WTC11 (cell line): Measurements from ENCODE around the gene GSX2. TPM values are rescaled to one million over a fixed set of nuclear protein-coding genes. Genes with fewer than 3 reads are reported as not detected.

Experiments
- ATAC-seq: fragments of 200-7000 bp; cut with Tn5 transposase; 2 replicates; pipeline ENCODE4 v1.10.0; 2021; ENCODE audit warnings: mild to moderate bottlenecking, moderate library complexity
- CTCF ChIA-PET: fragments of 300-600 bp; sonication (Branson Sonifier 250); formaldehyde crosslinking; loops from one replicate; lab custom pipeline; 2021; ENCODE audit warnings: antibody characterized with exemption; lab: Charles Lee
- POLR2A ChIA-PET: fragments of 350-600 bp; sonication (Branson Sonifier 250); formaldehyde crosslinking; loops from one replicate; lab custom pipeline; 2021; ENCODE audit warnings: antibody characterized with exemption; lab: Charles Lee
- DNase-seq: peaks from one replicate; pipeline ENCODE4 v3.0.0; 2021; ENCODE audit warnings: low spot score
- H3K27ac Mint-ChIP-seq: 2 replicates; pipeline ENCODE4 v1.8.0; 2021; ENCODE audit warnings: mixed read lengths
- H3K27me3 Mint-ChIP-seq: 2 replicates; pipeline ENCODE4 v1.8.0; 2021; ENCODE audit warnings: low read depth, mild to moderate bottlenecking, moderate library complexity, mixed read lengths
- H3K36me3 Mint-ChIP-seq: 2 replicates; pipeline ENCODE4 v1.8.0; 2021; ENCODE audit warnings: mixed read lengths
- H3K4me1 Mint-ChIP-seq: 2 replicates; pipeline ENCODE4 v1.8.0; 2022; ENCODE audit warnings: mixed read lengths
- H3K4me3 Mint-ChIP-seq: 2 replicates; pipeline ENCODE4 v1.8.0; 2021; ENCODE audit warnings: mild to moderate bottlenecking, moderate library complexity, mixed read lengths
- H3K9me3 Mint-ChIP-seq: 2 replicates; pipeline ENCODE4 v1.8.0; 2021; ENCODE audit warnings: mixed read lengths
- ATF1 ChIP-seq: sonication (generic); formaldehyde crosslinking; IDR thresholded peaks from 2 replicates; pipeline ENCODE4 v1.8.1; 2023; ENCODE audit warnings: mild to moderate bottlenecking, moderate library complexity, missing genetic modification reagents
- CBFB ChIP-seq: sonication (generic); formaldehyde crosslinking; IDR thresholded peaks from 2 replicates; pipeline ENCODE4 v1.8.1; 2022; ENCODE audit warnings: mild to moderate bottlenecking, low read depth, missing genetic modification reagents
- ETV6 ChIP-seq: sonication (generic); formaldehyde crosslinking; IDR thresholded peaks from 2 replicates; pipeline ENCODE4 v1.8.1; 2022; ENCODE audit warnings: mild to moderate bottlenecking, missing genetic modification reagents
- FOXP1 ChIP-seq: sonication (generic); formaldehyde crosslinking; IDR thresholded peaks from 2 replicates; pipeline ENCODE4 v1.8.0; 2022; ENCODE audit warnings: missing genetic modification reagents, mild to moderate bottlenecking, moderate library complexity, borderline replicate concordance
- IRF2 ChIP-seq: sonication (generic); formaldehyde crosslinking; IDR thresholded peaks from 2 replicates; pipeline ENCODE4 v1.8.0; 2022; ENCODE audit warnings: low read depth, missing genetic modification reagents, borderline replicate concordance
- NFATC4 ChIP-seq: fragments of 250-450 bp; sonication (Bioruptor Pico); IDR thresholded peaks from 2 replicates; pipeline ENCODE4 v1.9.0; 2021; ENCODE audit warnings: mild to moderate bottlenecking
- NFYB ChIP-seq: sonication (generic); formaldehyde crosslinking; conservative IDR thresholded peaks from 2 replicates; pipeline ENCODE4 v1.8.0; 2022; ENCODE audit warnings: low read depth, missing genetic modification reagents
- SMAD3 ChIP-seq: sonication (generic); formaldehyde crosslinking; IDR thresholded peaks from 2 replicates; pipeline ENCODE4 v1.8.0; 2022; ENCODE audit warnings: missing genetic modification reagents, mild to moderate bottlenecking, borderline replicate concordance
- SOX15 ChIP-seq: fragments of 250-450 bp; sonication (Bioruptor Pico); IDR thresholded peaks from 2 replicates; pipeline ENCODE4 v1.9.0; 2021; ENCODE audit warnings: mild to moderate bottlenecking
- TCF7 ChIP-seq: sonication (generic); formaldehyde crosslinking; IDR thresholded peaks from 2 replicates; pipeline ENCODE4 v1.8.0; 2022; ENCODE audit warnings: mild to moderate bottlenecking, low read depth, missing genetic modification reagents, moderate library complexity
- TP53 ChIP-seq: sonication (generic); formaldehyde crosslinking; IDR thresholded peaks from 2 replicates; pipeline ENCODE4 v1.8.1; 2023; ENCODE audit warnings: mild to moderate bottlenecking, missing genetic modification reagents
- ZBTB21 ChIP-seq: sonication (generic); formaldehyde crosslinking; IDR thresholded peaks from 2 replicates; pipeline ENCODE4 v1.8.1; 2023; ENCODE audit warnings: mild to moderate bottlenecking, missing genetic modification reagents, borderline replicate concordance
- ZNF219 ChIP-seq: sonication (generic); formaldehyde crosslinking; IDR thresholded peaks from 2 replicates; pipeline ENCODE4 v1.8.0; 2023; ENCODE audit warnings: missing genetic modification reagents, mild to moderate bottlenecking, borderline replicate concordance
- ZNF232 ChIP-seq: sonication (generic); formaldehyde crosslinking; IDR thresholded peaks from 2 replicates; pipeline ENCODE4 v1.8.0; 2022; ENCODE audit warnings: mild to moderate bottlenecking, missing genetic modification reagents
- total RNA-seq: library from RNA; stranded (reverse); gene quantifications from 3 replicates; pipeline ENCODE4 v1.2.3, GENCODE V29; 2021
- TF ChIP-seq, protein P1 (sequence below): sonication (generic); formaldehyde crosslinking; IDR thresholded peaks from 2 replicates; pipeline ENCODE4 v1.8.1; 2023; ENCODE audit warnings: mild to moderate bottlenecking, missing genetic modification reagents
- TF ChIP-seq, protein P2 (sequence below): sonication (generic); formaldehyde crosslinking; IDR thresholded peaks from 2 replicates; pipeline ENCODE4 v1.8.1; 2023; ENCODE audit warnings: mild to moderate bottlenecking, missing genetic modification reagents, borderline replicate concordance
- TF ChIP-seq, protein P3 (sequence below): fragments of 250-450 bp; sonication (Bioruptor Pico); IDR thresholded peaks from 2 replicates; pipeline ENCODE4 v1.9.0; 2021; ENCODE audit warnings: mild to moderate bottlenecking, borderline replicate concordance

GSX2 gene
- total RNA-seq, 1 experiment from 2014 or later, result not detected

DNA sequence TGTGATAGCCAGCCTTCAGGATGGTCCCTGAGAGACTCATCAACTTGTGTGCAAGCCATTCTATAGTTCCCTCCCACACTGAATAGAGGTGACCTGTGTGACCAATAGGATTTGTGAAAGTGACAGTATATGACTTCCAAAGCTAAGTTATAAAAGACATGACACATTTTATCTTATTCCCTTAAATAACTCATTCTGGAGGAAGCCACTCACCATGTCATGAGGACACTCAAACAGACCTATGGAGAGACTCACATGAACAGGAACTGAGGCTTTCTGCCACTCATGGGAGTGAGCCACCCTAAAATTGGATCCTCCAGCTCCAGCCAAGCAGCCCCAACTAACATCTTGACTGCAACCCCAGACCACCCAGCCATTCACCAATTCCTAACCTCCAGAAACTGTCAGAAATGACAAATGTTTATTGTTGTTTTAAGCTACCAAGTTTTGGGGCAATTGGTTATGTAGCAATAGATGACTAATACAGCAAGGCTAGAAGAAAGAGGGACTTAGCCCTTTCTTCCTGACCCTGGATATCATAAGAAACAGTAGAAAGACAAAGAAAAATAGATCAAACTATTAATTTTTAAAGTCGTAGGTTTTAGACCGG, 26.6 kb upstream of the GSX2 start:
- CTCF ChIA-PET, result no interaction called here
- Mint-ChIP-seq H3K4me1 (0 out of 2 replicates have a peak, but pooled peaks cover 3% of the 10 kb centered on the region), H3K4me3 (no peak overlapping the region), H3K27me3 (no peaks in the 10 kb centered on the region), H3K36me3 (no peaks in the 10 kb centered on the region), H3K27ac (no peak overlapping the region), H3K9me3 (no peaks in the 10 kb centered on the region)
- DNase-seq, result no peak
- TF ChIP-seq TP53 (CRISPR knock-in tag), result no peak
- TF ChIP-seq SMAD3, result no peak
- TF ChIP-seq ATF1 (CRISPR knock-in tag), result no peak
- no peak for TF ChIP-seq ZBTB21 (CRISPR knock-in tag)
- TF ChIP-seq ETV6 (CRISPR knock-in tag), result no peak
- no peak for TF ChIP-seq NFATC4 (CRISPR knock-in tag)
- no peak for TF ChIP-seq TCF7
- TF ChIP-seq, protein P1, sequence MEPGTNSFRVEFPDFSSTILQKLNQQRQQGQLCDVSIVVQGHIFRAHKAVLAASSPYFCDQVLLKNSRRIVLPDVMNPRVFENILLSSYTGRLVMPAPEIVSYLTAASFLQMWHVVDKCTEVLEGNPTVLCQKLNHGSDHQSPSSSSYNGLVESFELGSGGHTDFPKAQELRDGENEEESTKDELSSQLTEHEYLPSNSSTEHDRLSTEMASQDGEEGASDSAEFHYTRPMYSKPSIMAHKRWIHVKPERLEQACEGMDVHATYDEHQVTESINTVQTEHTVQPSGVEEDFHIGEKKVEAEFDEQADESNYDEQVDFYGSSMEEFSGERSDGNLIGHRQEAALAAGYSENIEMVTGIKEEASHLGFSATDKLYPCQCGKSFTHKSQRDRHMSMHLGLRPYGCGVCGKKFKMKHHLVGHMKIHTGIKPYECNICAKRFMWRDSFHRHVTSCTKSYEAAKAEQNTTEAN (CRISPR knock-in tag), result no peak
- TF ChIP-seq, protein P2, sequence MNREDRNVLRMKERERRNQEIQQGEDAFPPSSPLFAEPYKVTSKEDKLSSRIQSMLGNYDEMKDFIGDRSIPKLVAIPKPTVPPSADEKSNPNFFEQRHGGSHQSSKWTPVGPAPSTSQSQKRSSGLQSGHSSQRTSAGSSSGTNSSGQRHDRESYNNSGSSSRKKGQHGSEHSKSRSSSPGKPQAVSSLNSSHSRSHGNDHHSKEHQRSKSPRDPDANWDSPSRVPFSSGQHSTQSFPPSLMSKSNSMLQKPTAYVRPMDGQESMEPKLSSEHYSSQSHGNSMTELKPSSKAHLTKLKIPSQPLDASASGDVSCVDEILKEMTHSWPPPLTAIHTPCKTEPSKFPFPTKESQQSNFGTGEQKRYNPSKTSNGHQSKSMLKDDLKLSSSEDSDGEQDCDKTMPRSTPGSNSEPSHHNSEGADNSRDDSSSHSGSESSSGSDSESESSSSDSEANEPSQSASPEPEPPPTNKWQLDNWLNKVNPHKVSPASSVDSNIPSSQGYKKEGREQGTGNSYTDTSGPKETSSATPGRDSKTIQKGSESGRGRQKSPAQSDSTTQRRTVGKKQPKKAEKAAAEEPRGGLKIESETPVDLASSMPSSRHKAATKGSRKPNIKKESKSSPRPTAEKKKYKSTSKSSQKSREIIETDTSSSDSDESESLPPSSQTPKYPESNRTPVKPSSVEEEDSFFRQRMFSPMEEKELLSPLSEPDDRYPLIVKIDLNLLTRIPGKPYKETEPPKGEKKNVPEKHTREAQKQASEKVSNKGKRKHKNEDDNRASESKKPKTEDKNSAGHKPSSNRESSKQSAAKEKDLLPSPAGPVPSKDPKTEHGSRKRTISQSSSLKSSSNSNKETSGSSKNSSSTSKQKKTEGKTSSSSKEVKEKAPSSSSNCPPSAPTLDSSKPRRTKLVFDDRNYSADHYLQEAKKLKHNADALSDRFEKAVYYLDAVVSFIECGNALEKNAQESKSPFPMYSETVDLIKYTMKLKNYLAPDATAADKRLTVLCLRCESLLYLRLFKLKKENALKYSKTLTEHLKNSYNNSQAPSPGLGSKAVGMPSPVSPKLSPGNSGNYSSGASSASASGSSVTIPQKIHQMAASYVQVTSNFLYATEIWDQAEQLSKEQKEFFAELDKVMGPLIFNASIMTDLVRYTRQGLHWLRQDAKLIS (CRISPR knock-in tag), result no peak
- no peak for TF ChIP-seq CBFB (CRISPR knock-in tag)
- no peak for TF ChIP-seq IRF2 (CRISPR knock-in tag)
- TF ChIP-seq, protein P3, sequence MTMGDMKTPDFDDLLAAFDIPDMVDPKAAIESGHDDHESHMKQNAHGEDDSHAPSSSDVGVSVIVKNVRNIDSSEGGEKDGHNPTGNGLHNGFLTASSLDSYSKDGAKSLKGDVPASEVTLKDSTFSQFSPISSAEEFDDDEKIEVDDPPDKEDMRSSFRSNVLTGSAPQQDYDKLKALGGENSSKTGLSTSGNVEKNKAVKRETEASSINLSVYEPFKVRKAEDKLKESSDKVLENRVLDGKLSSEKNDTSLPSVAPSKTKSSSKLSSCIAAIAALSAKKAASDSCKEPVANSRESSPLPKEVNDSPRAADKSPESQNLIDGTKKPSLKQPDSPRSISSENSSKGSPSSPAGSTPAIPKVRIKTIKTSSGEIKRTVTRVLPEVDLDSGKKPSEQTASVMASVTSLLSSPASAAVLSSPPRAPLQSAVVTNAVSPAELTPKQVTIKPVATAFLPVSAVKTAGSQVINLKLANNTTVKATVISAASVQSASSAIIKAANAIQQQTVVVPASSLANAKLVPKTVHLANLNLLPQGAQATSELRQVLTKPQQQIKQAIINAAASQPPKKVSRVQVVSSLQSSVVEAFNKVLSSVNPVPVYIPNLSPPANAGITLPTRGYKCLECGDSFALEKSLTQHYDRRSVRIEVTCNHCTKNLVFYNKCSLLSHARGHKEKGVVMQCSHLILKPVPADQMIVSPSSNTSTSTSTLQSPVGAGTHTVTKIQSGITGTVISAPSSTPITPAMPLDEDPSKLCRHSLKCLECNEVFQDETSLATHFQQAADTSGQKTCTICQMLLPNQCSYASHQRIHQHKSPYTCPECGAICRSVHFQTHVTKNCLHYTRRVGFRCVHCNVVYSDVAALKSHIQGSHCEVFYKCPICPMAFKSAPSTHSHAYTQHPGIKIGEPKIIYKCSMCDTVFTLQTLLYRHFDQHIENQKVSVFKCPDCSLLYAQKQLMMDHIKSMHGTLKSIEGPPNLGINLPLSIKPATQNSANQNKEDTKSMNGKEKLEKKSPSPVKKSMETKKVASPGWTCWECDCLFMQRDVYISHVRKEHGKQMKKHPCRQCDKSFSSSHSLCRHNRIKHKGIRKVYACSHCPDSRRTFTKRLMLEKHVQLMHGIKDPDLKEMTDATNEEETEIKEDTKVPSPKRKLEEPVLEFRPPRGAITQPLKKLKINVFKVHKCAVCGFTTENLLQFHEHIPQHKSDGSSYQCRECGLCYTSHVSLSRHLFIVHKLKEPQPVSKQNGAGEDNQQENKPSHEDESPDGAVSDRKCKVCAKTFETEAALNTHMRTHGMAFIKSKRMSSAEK (CRISPR knock-in tag), result no peak
- no peak for TF ChIP-seq ZNF232 (CRISPR knock-in tag)
- TF ChIP-seq SOX15 (CRISPR knock-in tag), result no peak
- no peak for ATAC-seq
- POLR2A ChIA-PET, result no interaction called here

DNA sequence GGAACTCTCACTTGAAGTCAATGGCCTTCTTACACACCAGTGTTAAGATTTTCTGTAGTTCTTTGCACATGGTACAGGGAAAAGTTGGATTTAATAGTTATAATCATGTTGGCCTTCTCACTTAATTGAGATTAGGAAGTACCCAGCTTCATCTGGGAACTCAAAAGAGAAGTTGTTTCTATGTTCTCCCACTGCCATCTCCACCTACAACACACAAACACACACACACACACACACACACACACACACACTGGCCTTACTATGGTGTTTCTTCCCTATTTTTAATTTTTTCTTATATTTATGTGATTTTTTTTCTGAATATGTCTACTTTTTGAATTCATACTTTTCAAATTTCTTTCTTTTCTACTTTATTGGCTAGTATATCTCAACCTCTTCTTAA, 25.6 kb upstream of the GSX2 start:
- no peak for TF ChIP-seq NFYB (CRISPR knock-in tag)
- TF ChIP-seq ZNF219, result no peak
- TF ChIP-seq FOXP1, result no peak
- Mint-ChIP-seq H3K4me3 (no peak overlapping the region), H3K4me1 (0 out of 2 replicates have a peak, but pooled peaks cover 3% of the 10 kb centered on the region), H3K27ac (no peak overlapping the region), H3K27me3 (no peaks in the 10 kb centered on the region), H3K36me3 (no peaks in the 10 kb centered on the region), H3K9me3 (no peaks in the 10 kb centered on the region)
- ChIA-PET POLR2A (no interaction called here), CTCF (no interaction called here)
- ATAC-seq, result no peak
- no peak for DNase-seq
